Transverse colon (tissue), 4 donors: ENCODE measurements around the gene NFKB1. TPM values are rescaled to one million over a fixed set of nuclear protein-coding genes. Genes with fewer than 3 reads are reported as not detected.

ENCODE experiments used
- DNase-seq: peaks from one replicate; pipeline ENCODE4 v3.0.0-alpha.2; 2019
- H3K27ac ChIP-seq, 4 donors: fragments of 200-600 bp; sonication (generic); 2 replicates each; pipeline ENCODE4 v1.5.1; 2016 to 2018; ENCODE audit warnings: inconsistent platforms in 4 of 4
- H3K27me3 ChIP-seq: fragments of 200-600 bp; sonication (generic); 2 replicates; pipeline ENCODE4 v1.5.1; 2017; ENCODE audit warnings: inconsistent platforms
- H3K36me3 ChIP-seq, 4 donors: fragments of 200-600 bp; sonication (generic); 2 replicates each; pipeline ENCODE4 v1.5.1; 2017 to 2019; ENCODE audit warnings: inconsistent platforms in 4 of 4
- H3K4me1 ChIP-seq, 4 donors: fragments of 200-600 bp; sonication (generic); 2 replicates each; pipeline ENCODE4 v1.5.1; 2017 to 2020; ENCODE audit warnings: inconsistent platforms in 4 of 4
- H3K4me3 ChIP-seq, 4 donors: fragments of 200-600 bp; sonication (generic); 1 replicate in 1 of 4; 2 replicates in 3 of 4; pipeline versions ENCODE4 v1.5.1 to v1.6.1; 2017 to 2019; ENCODE audit warnings: inconsistent platforms in 4 of 4
- H3K9me3 ChIP-seq, 2 donors: fragments of 200-600 bp; sonication (generic); 2 replicates each; pipeline ENCODE4 v1.5.1; 2017 to 2019; ENCODE audit warnings: inconsistent platforms in 2 of 2
- EP300 ChIP-seq: sonication (generic); formaldehyde crosslinking; IDR thresholded peaks from one replicate; pipeline ENCODE4 v1.6.1; 2017; ENCODE audit warnings: antibody characterized with exemption, low read depth
- POLR2A ChIP-seq: fragments of 450-650 bp; IDR thresholded peaks from one replicate; pipeline ENCODE4 v1.6.1; 2016; ENCODE audit warnings: antibody characterized with exemption, mild to moderate bottlenecking, moderate library complexity
- POLR2AphosphoS5 ChIP-seq, 3 donors: sonication (generic); formaldehyde crosslinking; IDR thresholded peaks; one replicate each; pipeline ENCODE4 v1.6.1; 2016; ENCODE audit warnings: antibody characterized with exemption in 3 of 3
- WGBS, 2 donors: methylation state at CpG; one replicate each; pipeline ENCODE4 v1.1.5; 2018; ENCODE audit warnings: low coverage in 1 of 2; 5-methylcytosine and 5-hydroxymethylcytosine counted together
- in situ Hi-C, 4 donors: fragments of 200-750 bp; cut with MboI; loops; one replicate each; pipeline versions ENCODE4 v1.15.0 to v1.15.1; 2017; ENCODE audit warnings: low sequenced_read_pairs in 3 of 4, low pct_ligation_motif_present in 1 of 4, low pct_unique_long_range_greater_than_20kb in 1 of 4
- intact Hi-C: fragments of 100-400 bp; cut with DNase I; formaldehyde crosslinking; loops from one replicate; pipeline ENCODE4 v1.15.1; 2023; ENCODE audit warnings: low total_unique reads
- total RNA-seq, 4 donors: library from RNA; depleted of rRNA; stranded (reverse); fragments of >200 nt; gene quantifications; one replicate each; pipeline ENCODE4 v1.1.0, GENCODE V29; 2016
- TF ChIP-seq, protein P1 (sequence below), 5 experiments: fragments of 200-600 bp in 3 of 5; fragments of 450-650 bp in 2 of 5; sonication (generic) in 3 of 5; IDR thresholded peaks; 1 replicate in 2 of 5; 2 replicates in 3 of 5; pipeline ENCODE4 v1.5.1; 2016 to 2017; ENCODE audit warnings: antibody characterized with exemption in 5 of 5, inconsistent platforms in 3 of 5, mild to moderate bottlenecking in 2 of 5, moderate library complexity in 1 of 5

Gene NFKB1
- total RNA-seq, 4 donors from 2014 or later, result 20.9 to 35.8 (median 25.2) TPM

DNA sequence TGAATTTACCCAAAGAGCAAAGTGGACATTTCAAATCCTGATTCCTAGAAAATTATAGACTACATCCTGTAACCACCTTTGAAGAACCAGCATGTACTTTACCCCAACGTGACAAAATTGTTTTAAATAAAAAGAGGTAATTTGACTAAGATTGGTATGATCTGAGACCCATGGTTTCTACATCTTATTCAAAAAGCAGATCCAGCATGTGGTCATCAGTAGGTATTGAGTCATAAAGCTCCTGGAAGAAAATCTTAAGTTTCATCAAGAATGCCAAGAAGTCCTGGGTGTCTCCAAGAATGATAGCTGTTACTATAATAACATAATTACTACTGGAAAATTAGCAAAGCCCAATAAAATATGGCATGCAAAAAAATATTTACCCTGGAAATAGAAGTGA lies 61.8 kb downstream of the NFKB1 start:
- H3K27ac ChIP-seq, result no peak overlapping the region
- WGBS, 2 donors, result 72 to 100% methylated on average over 1 of the region's 1 CpG
- DNase-seq, result no peak

DNA sequence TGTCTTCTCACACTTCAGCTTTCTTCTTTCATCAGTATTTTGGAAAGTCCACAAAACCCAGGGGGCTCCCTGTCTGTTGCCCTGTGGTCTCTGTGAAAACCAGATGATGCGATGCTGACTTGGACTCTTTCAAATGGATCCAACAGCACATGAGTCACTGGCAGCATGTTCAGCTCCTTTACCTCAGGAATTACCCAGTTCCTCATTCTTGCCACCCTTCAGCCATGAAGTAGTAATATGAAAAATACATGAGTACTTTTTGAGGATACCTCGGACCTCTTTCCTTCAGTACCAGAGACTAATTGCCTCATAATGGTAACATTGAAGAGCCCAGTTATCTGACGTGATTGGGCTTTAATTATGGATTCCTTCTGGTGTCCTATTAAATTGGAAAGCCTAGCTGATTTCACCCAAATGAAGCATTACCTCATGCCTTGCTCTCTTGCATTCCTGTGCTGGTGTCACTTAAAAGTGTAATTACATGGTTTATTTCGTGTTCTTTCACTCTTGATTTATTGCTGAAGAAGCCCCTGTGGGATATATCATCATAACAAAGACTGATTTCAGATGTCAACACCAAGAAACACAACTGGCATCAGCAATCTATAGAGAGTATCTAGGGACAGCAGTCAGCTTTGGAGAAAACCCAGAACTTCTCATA lies 63.4 kb downstream of the NFKB1 start:
- Histone ChIP-seq H3K4me3 (no peak overlapping the region), H3K27ac (no peak overlapping the region), H3K9me3 (no peaks in the 10 kb centered on the region), H3K4me1 (peaks cover 0 to 15% (median 3%) of the 10 kb centered on the region in 4 donors), H3K27me3 (no peaks in the 10 kb centered on the region), H3K36me3 (peaks cover 0 to 7% (median 0%) of the 10 kb centered on the region in 4 donors)
- no peak for DNase-seq
- 68 to 81% methylated on average over 3 to 4 of the region's 4 CpGs for WGBS, 2 donors
- in situ Hi-C loops, result no loop called here
- TF ChIP-seq EP300 (no peak), POLR2A (no peak), POLR2AphosphoS5 (IDR thresholded peaks at IDR 0.05) (no peak)
- TF ChIP-seq, protein P1, sequence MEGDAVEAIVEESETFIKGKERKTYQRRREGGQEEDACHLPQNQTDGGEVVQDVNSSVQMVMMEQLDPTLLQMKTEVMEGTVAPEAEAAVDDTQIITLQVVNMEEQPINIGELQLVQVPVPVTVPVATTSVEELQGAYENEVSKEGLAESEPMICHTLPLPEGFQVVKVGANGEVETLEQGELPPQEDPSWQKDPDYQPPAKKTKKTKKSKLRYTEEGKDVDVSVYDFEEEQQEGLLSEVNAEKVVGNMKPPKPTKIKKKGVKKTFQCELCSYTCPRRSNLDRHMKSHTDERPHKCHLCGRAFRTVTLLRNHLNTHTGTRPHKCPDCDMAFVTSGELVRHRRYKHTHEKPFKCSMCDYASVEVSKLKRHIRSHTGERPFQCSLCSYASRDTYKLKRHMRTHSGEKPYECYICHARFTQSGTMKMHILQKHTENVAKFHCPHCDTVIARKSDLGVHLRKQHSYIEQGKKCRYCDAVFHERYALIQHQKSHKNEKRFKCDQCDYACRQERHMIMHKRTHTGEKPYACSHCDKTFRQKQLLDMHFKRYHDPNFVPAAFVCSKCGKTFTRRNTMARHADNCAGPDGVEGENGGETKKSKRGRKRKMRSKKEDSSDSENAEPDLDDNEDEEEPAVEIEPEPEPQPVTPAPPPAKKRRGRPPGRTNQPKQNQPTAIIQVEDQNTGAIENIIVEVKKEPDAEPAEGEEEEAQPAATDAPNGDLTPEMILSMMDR (IDR thresholded peaks at IDR 0.05), result no peak
- intact Hi-C loops, result no loop called here

More for the DNA sequence above, 61.8 kb downstream of the NFKB1 start:
- in situ Hi-C loops (no loop called here), intact Hi-C loops (no loop called here)
- Histone ChIP-seq H3K9me3 (no peaks in the 10 kb centered on the region), H3K36me3 (peaks cover 0 to 7% (median 0%) of the 10 kb centered on the region in 4 donors), H3K4me3 (no peak overlapping the region), H3K27me3 (no peaks in the 10 kb centered on the region), H3K4me1 (peaks cover 0 to 11% (median 3%) of the 10 kb centered on the region in 4 donors)
- TF ChIP-seq EP300, result no peak
- no peak for TF ChIP-seq POLR2AphosphoS5 (IDR thresholded peaks at IDR 0.05)
- TF ChIP-seq, protein P1 (IDR thresholded peaks at IDR 0.05), result no peak
- TF ChIP-seq POLR2A, result no peak

DNA sequence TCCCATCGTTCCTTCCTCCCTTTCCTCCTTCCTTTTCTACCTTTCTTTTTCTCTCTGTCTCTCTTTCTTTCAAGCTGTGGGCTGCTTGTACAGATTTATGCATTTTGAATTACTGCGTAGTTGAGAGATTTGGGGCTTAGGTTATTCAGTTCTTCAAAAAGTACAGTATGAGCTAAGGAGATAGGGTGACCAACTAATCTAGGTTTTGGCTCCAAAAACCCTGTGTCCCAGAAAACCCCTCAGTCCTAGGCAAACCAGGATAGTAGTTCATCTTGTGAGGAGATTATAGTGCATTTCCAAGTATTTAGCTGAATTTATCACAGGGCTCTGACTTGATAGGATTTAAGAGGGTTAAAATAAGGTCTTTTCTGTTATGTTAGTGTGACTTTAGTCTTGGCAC lies 64.5 kb downstream of the NFKB1 start:
- H3K4me1 ChIP-seq, result peaks cover 0 to 6% (median 2%) of the 10 kb centered on the region in 4 donors
- WGBS, 2 donors, result 48 to 50% methylated on average over 2 of the region's 2 CpGs
- no peak overlapping the region for H3K4me3 ChIP-seq
- DNase-seq, result no peak
- in situ Hi-C loops, result no loop called here
- no peaks in the 10 kb centered on the region for H3K9me3 ChIP-seq
- peaks cover 0 to 7% (median 0%) of the 10 kb centered on the region in 4 donors for H3K36me3 ChIP-seq
- TF ChIP-seq EP300 (no peak), POLR2A (no peak), POLR2AphosphoS5 (IDR thresholded peaks at IDR 0.05) (no peak)
- TF ChIP-seq, protein P1 (IDR thresholded peaks at IDR 0.05), result no peak
- intact Hi-C loops, result no loop called here
- H3K27ac ChIP-seq, result no peak overlapping the region
- H3K27me3 ChIP-seq, result no peaks in the 10 kb centered on the region

DNA sequence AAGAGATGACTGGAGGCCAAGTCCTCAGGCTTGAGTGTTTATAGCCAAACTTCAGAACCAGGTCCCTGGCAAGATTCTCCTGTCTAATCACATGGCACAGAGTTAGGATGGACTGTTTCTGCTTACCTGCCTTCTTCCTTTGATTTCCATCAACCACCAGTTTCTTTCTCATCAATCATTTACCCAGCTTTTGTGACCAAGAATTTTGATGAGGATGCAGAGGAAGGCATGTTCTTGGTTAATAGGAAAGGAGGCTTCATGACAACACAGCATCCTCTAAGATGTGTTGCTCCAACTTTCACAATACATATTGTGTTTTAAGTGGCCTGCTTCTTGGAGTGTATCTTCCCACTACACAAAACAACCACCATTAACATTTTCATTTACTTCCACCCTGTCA lies 65.3 kb downstream of the NFKB1 start:
- TF ChIP-seq EP300 (no peak), POLR2A (no peak)
- H3K27me3 ChIP-seq, result no peaks in the 10 kb centered on the region
- in situ Hi-C loops (no loop called here), intact Hi-C loops (no loop called here)
- H3K4me1 ChIP-seq, result peaks cover 0 to 4% (median 1%) of the 10 kb centered on the region in 4 donors
- H3K36me3 ChIP-seq, result peaks cover 0 to 7% (median 0%) of the 10 kb centered on the region in 4 donors
- H3K4me3 ChIP-seq, result no peak overlapping the region
- no peak for DNase-seq
- H3K9me3 ChIP-seq, result no peaks in the 10 kb centered on the region
- H3K27ac ChIP-seq, result no peak overlapping the region

DNA sequence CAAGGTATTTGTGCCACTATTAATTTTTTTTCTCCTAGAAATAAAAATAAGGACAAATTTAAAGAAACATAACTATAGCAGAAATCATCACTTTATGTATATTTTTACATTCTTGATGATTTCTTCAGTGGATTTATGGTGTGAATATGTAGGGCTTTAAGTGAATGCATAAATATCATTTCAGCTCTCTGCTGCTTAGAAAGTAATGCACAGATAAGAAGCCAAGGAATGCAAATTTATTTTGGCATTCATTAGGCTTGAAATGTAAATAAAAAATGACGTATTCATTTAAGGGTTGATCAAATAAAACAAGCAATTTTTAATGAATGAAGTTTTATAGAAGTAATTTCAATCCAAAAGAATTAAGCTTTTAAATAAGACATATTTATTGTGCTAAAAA lies 66.3 kb downstream of the NFKB1 start:
- in situ Hi-C loops (no loop called here), intact Hi-C loops (no loop called here)
- Histone ChIP-seq H3K36me3 (peaks cover 0 to 7% (median 0%) of the 10 kb centered on the region in 4 donors), H3K27me3 (no peaks in the 10 kb centered on the region), H3K9me3 (no peaks in the 10 kb centered on the region), H3K4me1 (peaks cover 0 to 4% (median 1%) of the 10 kb centered on the region in 4 donors), H3K4me3 (no peak overlapping the region), H3K27ac (no peak overlapping the region)
- DNase-seq, result no peak
- 62 to 65% methylated on average over 1 of the region's 1 CpG for WGBS, 2 donors
- no peak for TF ChIP-seq EP300
- TF ChIP-seq POLR2A, result no peak
- TF ChIP-seq, protein P1 (IDR thresholded peaks at IDR 0.05), result no peak
- TF ChIP-seq POLR2AphosphoS5 (IDR thresholded peaks at IDR 0.05), result no peak
